Measurements from ENCODE around the gene TPBGL. TPM values are rescaled to one million over a fixed set of nuclear protein-coding genes. Genes with fewer than 3 reads are reported as not detected.

TPBGL gene
- total RNA-seq, 4 donors from 2014 or later, result not detected

DNA sequence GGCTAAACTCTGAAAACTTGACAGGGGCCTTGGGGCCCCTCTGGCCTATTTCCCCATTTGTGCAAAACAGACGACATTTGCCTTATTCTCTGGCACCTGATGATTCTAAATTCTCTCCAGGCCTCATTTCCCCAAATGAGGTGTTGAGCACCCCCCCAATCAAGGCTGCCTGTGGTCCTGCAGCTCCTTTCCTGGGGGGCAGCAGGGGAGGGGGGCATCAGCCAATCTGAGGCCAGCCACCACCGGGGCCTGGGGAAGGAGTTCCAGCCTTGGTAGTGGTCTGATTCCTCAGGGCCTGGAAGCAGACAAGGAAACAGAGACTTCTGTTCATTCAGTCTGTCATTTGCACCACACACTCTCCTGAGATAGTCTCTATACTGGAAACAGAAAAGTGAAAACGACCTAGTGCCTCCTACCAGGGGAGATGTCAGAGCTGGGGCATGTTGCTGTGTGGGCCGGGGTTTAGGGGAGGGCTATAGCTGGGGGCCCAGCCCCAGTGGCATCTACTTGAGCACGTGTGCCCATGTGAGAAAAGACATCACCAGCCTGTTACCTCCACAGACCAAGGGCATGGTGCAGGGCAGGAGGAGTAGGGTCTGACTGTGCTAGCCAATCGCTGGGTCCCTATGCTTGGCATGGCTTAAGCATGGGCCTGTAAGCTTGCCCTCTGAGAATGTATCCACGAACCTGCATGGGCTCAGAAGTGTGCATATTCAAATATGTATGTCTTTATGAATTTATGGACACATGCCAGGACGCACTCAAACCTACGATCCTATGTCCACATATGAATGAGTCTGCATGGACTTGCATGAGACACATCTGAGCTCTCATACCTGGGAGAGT, 1.8 kb upstream of the TPBGL start:
- no peak for ATAC-seq
- intact Hi-C loops (cut with DNase I; ENCODE audit: low total_unique reads) (no loop called here), in situ Hi-C loops (cut with MboI; ENCODE audit: low sequenced_read_pairs in 4 of 4) (loop anchor here in 1 of 4 donors (25.0 kb wide), 1 partner anchor 302 kb away; the partner anchor contains the start of genes SPCS2 and XRRA1)
- H3K9me3 ChIP-seq, result no peaks in the 10 kb centered on the region
- H3K36me3 ChIP-seq, result no peaks in the 10 kb centered on the region
- TF ChIP-seq, protein P1, sequence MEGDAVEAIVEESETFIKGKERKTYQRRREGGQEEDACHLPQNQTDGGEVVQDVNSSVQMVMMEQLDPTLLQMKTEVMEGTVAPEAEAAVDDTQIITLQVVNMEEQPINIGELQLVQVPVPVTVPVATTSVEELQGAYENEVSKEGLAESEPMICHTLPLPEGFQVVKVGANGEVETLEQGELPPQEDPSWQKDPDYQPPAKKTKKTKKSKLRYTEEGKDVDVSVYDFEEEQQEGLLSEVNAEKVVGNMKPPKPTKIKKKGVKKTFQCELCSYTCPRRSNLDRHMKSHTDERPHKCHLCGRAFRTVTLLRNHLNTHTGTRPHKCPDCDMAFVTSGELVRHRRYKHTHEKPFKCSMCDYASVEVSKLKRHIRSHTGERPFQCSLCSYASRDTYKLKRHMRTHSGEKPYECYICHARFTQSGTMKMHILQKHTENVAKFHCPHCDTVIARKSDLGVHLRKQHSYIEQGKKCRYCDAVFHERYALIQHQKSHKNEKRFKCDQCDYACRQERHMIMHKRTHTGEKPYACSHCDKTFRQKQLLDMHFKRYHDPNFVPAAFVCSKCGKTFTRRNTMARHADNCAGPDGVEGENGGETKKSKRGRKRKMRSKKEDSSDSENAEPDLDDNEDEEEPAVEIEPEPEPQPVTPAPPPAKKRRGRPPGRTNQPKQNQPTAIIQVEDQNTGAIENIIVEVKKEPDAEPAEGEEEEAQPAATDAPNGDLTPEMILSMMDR (IDR thresholded peaks at IDR 0.05 in 4 of 5, conservative IDR thresholded peaks at IDR 0.05 in 1 of 5), result no peak
- TF ChIP-seq POLR2A (IDR thresholded peaks at IDR 0.05), result no peak
- peaks cover 0 to 6% of the 10 kb centered on the region in 2 donors for H3K4me1 ChIP-seq
- H3K4me3 ChIP-seq, result no peak overlapping the region
- H3K27me3 ChIP-seq, result peaks cover 27 to 28% (median 27%) of the 10 kb centered on the region in 3 donors
- H3K27ac ChIP-seq, result no peak overlapping the region
- DNase-seq, result no peak

DNA sequence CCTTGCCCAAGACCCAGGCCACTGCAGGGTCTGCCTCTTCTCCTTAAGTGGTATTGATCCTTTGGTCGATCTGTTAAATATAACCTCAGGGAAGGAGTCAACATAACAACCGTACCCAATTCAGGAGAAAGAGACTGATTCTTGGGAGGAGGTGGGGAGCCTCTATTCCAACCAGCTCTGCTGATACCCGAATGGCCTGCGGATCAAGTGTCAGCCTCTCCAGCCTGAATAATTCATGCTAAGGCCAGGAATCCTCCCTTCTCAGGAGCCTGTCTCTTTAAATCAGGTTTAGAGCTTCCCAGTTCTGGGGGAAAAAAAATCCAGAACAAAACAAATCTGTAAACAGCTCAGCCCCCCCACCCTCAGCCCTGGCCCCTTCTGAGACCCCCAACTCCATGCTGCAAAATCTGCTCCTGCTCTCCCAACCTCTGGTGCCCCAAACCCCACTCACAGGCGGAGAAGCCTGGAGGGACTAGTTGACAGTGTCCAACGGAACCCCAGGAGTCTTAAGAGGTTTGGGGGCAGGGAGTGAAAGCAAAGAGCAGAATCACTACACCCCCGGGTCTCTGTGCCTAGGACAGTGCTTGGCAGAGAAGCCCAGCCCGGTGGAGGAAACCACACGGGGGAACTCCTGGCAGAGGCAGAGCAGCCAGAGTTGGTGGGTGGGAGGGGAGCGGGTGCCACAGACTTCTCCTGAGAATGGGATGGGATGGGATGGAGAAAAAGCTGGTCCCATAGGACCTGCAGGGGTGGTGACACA, 863 bp upstream of the TPBGL start:
- Histone ChIP-seq H3K27me3 (peaks cover 27 to 28% (median 27%) of the 10 kb centered on the region in 3 donors), H3K27ac (no peak overlapping the region), H3K4me3 (no peak overlapping the region), H3K36me3 (no peaks in the 10 kb centered on the region), H3K4me1 (peaks cover 0 to 6% of the 10 kb centered on the region in 2 donors), H3K9me3 (no peaks in the 10 kb centered on the region)
- in situ Hi-C loops (cut with MboI; ENCODE audit: low sequenced_read_pairs in 4 of 4) (loop anchor here (10.0 to 25.0 kb wide), 3 partner anchors 215 to 315 kb away; partner anchors contain the start of genes SPCS2 (in 1 of the 4) and XRRA1 (in 1 of the 4)), intact Hi-C loops (cut with DNase I; ENCODE audit: low total_unique reads) (loop anchor here (5.0 kb wide), 1 partner anchor 217 kb away; no protein-coding TSS in a partner anchor)
- ATAC-seq (no peak), DNase-seq (no peak)
- TF ChIP-seq, protein P1 (IDR thresholded peaks at IDR 0.05 in 4 of 5, conservative IDR thresholded peaks at IDR 0.05 in 1 of 5), result no peak
- TF ChIP-seq POLR2A (IDR thresholded peaks at IDR 0.05), result no peak

DNA sequence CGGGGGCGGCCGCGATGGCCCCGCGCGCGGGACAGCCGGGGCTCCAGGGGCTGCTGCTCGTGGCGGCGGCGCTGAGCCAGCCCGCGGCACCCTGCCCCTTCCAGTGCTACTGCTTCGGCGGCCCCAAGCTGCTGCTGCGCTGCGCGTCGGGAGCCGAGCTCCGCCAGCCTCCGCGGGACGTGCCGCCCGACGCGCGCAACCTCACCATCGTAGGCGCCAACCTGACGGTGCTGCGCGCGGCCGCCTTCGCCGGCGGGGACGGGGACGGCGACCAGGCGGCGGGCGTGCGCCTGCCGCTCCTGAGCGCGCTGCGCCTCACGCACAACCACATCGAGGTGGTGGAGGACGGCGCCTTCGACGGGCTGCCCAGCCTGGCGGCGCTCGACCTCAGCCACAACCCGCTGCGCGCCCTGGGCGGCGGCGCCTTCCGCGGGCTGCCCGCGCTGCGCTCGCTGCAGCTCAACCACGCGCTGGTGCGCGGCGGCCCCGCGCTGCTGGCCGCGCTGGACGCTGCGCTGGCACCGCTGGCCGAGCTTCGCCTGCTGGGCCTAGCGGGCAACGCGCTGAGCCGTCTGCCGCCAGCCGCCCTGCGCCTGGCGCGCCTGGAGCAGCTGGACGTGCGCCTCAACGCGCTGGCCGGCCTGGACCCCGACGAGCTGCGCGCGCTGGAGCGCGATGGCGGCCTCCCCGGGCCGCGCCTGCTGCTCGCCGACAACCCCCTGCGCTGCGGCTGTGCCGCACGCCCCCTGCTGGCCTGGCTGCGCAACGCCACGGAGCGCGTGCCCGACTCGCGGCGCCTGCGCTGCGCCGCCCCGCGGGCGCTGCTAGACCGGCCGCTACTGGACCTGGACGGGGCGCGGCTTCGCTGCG, 697 bp downstream of the TPBGL start:
- TF ChIP-seq, protein P1 (IDR thresholded peaks at IDR 0.05 in 4 of 5, conservative IDR thresholded peaks at IDR 0.05 in 1 of 5), result peak in 4 of 5 experiments; percentile 89 to 99 (median 94)
- no peak for TF ChIP-seq POLR2A (IDR thresholded peaks at IDR 0.05)
- Histone ChIP-seq H3K4me3 (peak overlapping the region in 3 of 4 donors; percentile 35 to 46 (median 43)), H3K27ac (no peak overlapping the region), H3K4me1 (peaks cover 0 to 6% of the 10 kb centered on the region in 2 donors), H3K27me3 (peaks cover 27 to 28% (median 27%) of the 10 kb centered on the region in 3 donors), H3K36me3 (no peaks in the 10 kb centered on the region), H3K9me3 (no peaks in the 10 kb centered on the region)
- intact Hi-C loops (cut with DNase I; ENCODE audit: low total_unique reads) (loop anchor here (1.0 to 5.0 kb wide), 2 partner anchors 219 to 312 kb away; no protein-coding TSS in a partner anchor), in situ Hi-C loops (cut with MboI; ENCODE audit: low sequenced_read_pairs in 4 of 4) (loop anchor here (10.0 to 25.0 kb wide), 3 partner anchors 216 to 316 kb away; partner anchors contain the start of genes SPCS2 (in 1 of the 4) and XRRA1 (in 1 of the 4))
- ATAC-seq (peak; percentile 94 to 95), DNase-seq (peak; percentile 23 to 61)
